Esophagus muscularis mucosa (tissue), 3 donors: Measurements from ENCODE around the gene TK2.

Experiments used
- POLR2A ChIP-seq: fragments of 450-650 bp; IDR thresholded peaks from one replicate; pipeline ENCODE4 v1.6.1; 2017; ENCODE audit warnings: antibody characterized with exemption, moderate library complexity, mild to moderate bottlenecking, low read depth
- POLR2AphosphoS5 ChIP-seq, 2 donors: sonication (generic); formaldehyde crosslinking; IDR thresholded peaks; one replicate each; pipeline ENCODE4 v1.6.1; 2017; ENCODE audit warnings: antibody characterized with exemption in 2 of 2
- TF ChIP-seq, protein P1 (sequence below), 3 experiments: fragments of 200-600 bp in 2 of 3; fragments of 450-650 bp in 1 of 3; sonication (generic) in 2 of 3; IDR thresholded peaks; one replicate each; pipeline ENCODE4 v1.5.1; 2017 to 2019; ENCODE audit warnings: antibody characterized with exemption in 3 of 3, mild to moderate bottlenecking in 2 of 3, moderate library complexity in 1 of 3

DNA sequence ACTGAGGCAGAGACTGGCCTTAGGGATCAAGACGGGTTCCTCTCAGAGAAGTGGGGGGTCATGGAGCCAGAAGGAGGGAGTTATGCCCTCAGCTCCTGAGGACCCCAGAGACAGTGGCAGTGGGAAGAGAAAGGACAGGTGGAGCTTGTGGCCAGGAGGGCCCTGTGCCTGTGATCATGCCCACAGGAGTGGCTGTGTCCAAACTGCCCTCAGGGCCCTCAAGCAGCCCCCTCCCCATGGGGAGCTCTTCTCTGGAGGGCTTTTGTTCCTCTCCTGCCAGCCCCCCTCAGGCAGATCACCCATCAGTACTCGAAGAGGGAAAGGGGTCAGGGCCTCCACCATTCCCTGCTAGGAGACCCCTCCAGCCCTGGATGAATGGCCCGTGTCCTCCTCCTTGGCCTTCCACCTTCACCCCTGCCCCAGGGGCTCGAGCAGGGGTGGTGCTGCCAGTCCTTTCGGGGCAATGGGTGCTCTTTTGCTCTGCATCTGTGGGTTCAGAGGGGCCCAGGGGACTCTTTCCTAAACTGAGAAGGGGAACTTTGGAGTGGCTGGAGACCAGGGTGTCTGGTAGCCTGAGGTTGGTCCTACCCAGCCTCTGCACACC is 70.2 kb downstream of the TK2 start:
- TF ChIP-seq POLR2AphosphoS5 (IDR thresholded peaks at IDR 0.05) (no peak), POLR2A (no peak)
- TF ChIP-seq, protein P1, sequence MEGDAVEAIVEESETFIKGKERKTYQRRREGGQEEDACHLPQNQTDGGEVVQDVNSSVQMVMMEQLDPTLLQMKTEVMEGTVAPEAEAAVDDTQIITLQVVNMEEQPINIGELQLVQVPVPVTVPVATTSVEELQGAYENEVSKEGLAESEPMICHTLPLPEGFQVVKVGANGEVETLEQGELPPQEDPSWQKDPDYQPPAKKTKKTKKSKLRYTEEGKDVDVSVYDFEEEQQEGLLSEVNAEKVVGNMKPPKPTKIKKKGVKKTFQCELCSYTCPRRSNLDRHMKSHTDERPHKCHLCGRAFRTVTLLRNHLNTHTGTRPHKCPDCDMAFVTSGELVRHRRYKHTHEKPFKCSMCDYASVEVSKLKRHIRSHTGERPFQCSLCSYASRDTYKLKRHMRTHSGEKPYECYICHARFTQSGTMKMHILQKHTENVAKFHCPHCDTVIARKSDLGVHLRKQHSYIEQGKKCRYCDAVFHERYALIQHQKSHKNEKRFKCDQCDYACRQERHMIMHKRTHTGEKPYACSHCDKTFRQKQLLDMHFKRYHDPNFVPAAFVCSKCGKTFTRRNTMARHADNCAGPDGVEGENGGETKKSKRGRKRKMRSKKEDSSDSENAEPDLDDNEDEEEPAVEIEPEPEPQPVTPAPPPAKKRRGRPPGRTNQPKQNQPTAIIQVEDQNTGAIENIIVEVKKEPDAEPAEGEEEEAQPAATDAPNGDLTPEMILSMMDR (IDR thresholded peaks at IDR 0.05): no peak
